ENCODE measurements around the gene PPARG. TPM values are rescaled to one million over a fixed set of nuclear protein-coding genes. Genes with fewer than 3 reads are reported as not detected.

Gene PPARG
- total RNA-seq, 3 donors from 2014 or later: 0.47 to 1.8 (median 0.83) TPM

GRCh38 chr3:12352755-12353154 lies 63.9 kb downstream of the PPARG start:
- no peak for DNase-seq
- Mint-ChIP-seq H3K36me3 (ENCODE audit: insufficient read depth) (no peaks in the 10 kb centered on the region), H3K4me3 (no peak overlapping the region), H3K27me3 (ENCODE audit: low read depth) (peaks cover 4% of the 10 kb centered on the region), H3K9me3 (no peaks in the 10 kb centered on the region), H3K4me1 (ENCODE audit: low read depth) (no peaks in the 10 kb centered on the region)
- no peak for ATAC-seq

DNA sequence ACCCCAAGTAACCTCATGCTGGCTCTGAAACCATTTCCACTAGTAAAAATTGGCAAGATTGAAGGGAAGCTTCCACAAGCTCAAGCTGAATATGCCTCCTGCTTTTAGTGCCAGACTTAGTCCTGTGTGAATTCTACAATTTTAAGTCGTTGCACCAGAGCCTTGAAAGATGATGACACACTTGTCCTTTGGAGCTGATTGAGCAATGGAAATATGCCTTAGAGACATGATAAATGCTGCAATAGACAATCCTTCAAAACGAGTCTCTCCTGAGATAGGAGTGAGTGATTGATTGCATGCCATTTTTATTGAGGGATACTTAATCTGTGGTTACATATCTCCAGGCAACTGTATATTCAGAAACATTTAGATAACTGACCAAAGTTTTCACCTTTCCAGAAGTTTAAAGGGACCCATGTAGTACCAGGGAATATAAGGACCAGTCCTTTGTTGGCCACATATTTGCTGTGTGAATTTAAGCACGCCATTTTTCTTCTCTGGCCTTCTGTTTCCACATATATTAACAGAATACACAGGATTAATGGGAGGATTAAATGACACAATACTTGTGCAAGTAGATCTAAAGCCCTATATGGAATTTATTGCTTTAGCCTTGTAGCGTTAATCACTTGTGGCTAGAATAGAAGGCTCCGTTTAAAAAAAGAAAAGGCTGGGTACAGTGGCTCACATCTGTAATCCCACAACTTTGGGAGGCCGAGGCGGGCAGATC lies 65.1 kb downstream of the PPARG start:
- H3K4me1 Mint-ChIP-seq (ENCODE audit: low read depth): no peaks in the 10 kb centered on the region
- peaks cover 4% of the 10 kb centered on the region for H3K27me3 Mint-ChIP-seq (ENCODE audit: low read depth)
- no peaks in the 10 kb centered on the region for H3K9me3 Mint-ChIP-seq
- H3K36me3 Mint-ChIP-seq (ENCODE audit: insufficient read depth): no peaks in the 10 kb centered on the region
- DNase-seq (no peak), ATAC-seq (no peak)
- no peak overlapping the region for H3K4me3 Mint-ChIP-seq

DNA sequence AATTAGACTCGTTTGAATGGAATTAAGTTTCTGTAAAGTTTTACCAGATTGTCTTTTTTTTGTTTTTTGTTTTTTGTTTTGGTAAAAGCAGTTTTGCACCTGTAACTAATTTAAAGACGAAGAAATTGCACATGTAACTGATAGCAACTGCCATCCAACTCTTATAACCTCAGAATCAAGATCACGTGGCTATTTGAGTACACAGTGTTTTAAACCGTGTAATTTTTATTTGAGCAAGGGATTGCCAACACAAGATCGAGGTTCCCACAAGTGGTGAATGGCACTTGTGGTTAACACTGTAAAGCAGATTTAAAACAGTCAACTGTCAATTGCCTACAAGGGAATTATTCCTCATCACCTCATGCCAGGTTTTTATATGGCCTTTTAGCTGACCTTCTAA lies 67.3 kb downstream of the PPARG start:
- ATAC-seq (no peak), DNase-seq (no peak)
- no peak overlapping the region for H3K4me3 Mint-ChIP-seq
- H3K9me3 Mint-ChIP-seq: peaks cover 3% of the 10 kb centered on the region
- H3K27me3 Mint-ChIP-seq (ENCODE audit: low read depth): peaks cover 4% of the 10 kb centered on the region
- no peaks in the 10 kb centered on the region for H3K4me1 Mint-ChIP-seq (ENCODE audit: low read depth)
- no peaks in the 10 kb centered on the region for H3K36me3 Mint-ChIP-seq (ENCODE audit: insufficient read depth)

DNA sequence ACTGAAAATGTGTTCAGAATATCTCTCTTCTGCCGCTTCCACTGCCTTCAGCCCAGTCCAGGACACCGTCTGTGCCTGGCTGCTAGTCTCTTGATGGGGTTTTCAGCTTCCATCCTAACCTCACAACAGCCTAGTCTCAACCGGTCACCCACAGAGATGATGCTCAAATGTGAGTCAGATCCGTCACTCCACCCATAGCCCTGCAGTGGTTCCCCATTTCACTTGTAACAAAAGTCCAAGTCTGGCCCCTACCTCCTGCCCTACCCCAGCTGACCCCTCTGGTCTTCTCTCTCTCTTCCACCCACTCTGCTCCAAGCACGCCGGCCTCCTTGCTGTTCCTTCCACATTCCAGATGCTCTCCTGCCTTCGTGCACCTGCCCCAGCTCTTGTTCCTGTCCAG lies 68.1 kb downstream of the PPARG start:
- no peak for DNase-seq
- Mint-ChIP-seq H3K9me3 (peaks cover 4% of the 10 kb centered on the region), H3K27me3 (ENCODE audit: low read depth) (peaks cover 4% of the 10 kb centered on the region), H3K4me1 (ENCODE audit: low read depth) (no peaks in the 10 kb centered on the region), H3K36me3 (ENCODE audit: insufficient read depth) (no peaks in the 10 kb centered on the region), H3K4me3 (no peak overlapping the region)
- no peak for ATAC-seq

GRCh38 chr3:12357456-12357855 lies 68.6 kb downstream of the PPARG start:
- Mint-ChIP-seq H3K4me1 (ENCODE audit: low read depth) (no peaks in the 10 kb centered on the region), H3K27me3 (ENCODE audit: low read depth) (peaks cover 4% of the 10 kb centered on the region), H3K36me3 (ENCODE audit: insufficient read depth) (no peaks in the 10 kb centered on the region), H3K9me3 (peaks cover 4% of the 10 kb centered on the region), H3K4me3 (no peak overlapping the region)
- ATAC-seq: no peak
- DNase-seq: no peak

DNA sequence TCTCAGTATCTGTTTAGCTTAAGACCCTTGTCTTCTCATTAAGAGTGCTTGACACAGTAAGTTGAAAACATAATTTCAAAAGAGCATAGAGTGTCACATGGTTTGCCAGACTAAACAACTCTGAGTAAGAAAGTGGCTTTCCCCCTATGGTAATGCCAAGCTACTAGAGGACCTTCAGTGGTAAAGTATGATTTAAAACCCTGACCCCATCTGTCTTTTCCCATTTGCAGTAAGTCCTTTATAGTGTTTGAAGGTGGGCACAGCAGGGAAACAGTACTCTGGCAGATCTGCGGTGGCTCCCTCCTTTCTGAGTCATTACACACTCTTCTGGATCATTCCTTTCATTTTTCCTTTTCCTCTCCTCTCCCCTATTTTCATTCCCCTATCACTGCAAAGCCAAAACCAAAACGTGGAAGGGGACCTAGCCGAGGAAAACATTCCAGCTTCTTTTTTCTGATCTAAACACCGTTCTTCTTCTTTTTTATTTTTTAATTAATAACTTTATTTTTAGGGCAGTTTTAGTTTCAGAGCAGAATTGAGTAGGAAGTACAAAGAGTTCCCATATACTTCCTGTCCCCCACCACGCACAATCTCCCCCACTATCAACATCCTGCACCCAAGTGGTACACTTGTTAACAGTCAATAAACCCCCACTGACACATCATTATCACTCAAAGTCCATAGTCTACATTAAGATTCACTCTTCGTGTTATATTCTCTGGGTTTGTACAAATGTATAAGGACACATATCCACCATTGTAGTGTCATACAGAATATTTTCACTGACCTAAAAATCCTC lies 74.7 kb downstream of the PPARG start:
- Mint-ChIP-seq H3K4me3 (no peak overlapping the region), H3K9me3 (peaks cover 8% of the 10 kb centered on the region), H3K36me3 (ENCODE audit: insufficient read depth) (no peaks in the 10 kb centered on the region), H3K4me1 (ENCODE audit: low read depth) (peaks cover 8% of the 10 kb centered on the region), H3K27me3 (ENCODE audit: low read depth) (no peaks in the 10 kb centered on the region)
- no peak for DNase-seq
- ATAC-seq: no peak

DNA sequence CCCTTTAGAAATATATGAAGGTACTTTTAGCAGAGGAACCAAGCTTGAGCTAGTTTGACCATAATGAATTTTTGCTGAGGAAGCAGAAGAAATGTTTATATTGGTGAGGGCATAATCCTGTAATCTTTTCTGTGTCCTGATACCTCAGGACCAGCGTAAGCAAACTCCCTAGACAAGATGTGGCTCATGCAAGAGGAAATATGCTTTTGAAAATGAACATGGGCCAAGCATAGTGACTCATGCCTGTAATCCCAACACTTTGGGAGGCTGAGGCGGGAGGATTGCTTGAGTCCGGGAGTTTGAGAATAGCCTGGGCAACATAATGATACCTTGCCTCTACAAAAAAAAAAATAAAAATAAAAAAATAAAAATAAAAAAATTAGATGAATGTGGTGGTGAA lies 78.5 kb downstream of the PPARG start:
- Mint-ChIP-seq H3K27me3 (ENCODE audit: low read depth) (peaks cover 5% of the 10 kb centered on the region), H3K4me1 (ENCODE audit: low read depth) (peaks cover 8% of the 10 kb centered on the region), H3K4me3 (no peak overlapping the region), H3K9me3 (peaks cover 4% of the 10 kb centered on the region), H3K36me3 (ENCODE audit: insufficient read depth) (no peaks in the 10 kb centered on the region)
- DNase-seq: no peak
- no peak for ATAC-seq

DNA sequence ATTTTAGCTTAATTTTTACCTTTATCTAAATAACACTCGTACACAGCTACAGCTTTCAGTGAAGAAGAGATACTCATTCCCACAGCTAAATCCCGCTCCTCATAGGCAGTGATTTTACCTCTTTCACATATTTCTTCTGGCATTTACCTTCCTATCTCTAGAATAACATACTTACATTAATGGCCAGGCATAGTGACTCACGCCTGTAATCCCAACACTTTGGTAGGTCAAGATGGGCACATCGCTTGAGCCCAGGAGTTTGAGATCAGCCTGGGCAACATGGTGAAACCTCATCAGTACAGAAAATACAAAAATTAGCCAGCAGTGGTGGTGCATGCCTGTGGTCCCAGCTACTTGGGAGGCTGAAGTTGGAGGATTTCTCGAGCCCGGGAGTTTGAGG lies 80.2 kb downstream of the PPARG start:
- peaks cover 11% of the 10 kb centered on the region for H3K27me3 Mint-ChIP-seq (ENCODE audit: low read depth)
- peaks cover 4% of the 10 kb centered on the region for H3K9me3 Mint-ChIP-seq
- H3K4me3 Mint-ChIP-seq: no peak overlapping the region
- H3K4me1 Mint-ChIP-seq (ENCODE audit: low read depth): peaks cover 3% of the 10 kb centered on the region
- no peak for ATAC-seq
- no peak for DNase-seq
- no peaks in the 10 kb centered on the region for H3K36me3 Mint-ChIP-seq (ENCODE audit: insufficient read depth)

GRCh38 chr3:12369598-12369997 lies 80.7 kb downstream of the PPARG start:
- H3K36me3 Mint-ChIP-seq (ENCODE audit: insufficient read depth): no peaks in the 10 kb centered on the region
- H3K4me3 Mint-ChIP-seq: no peak overlapping the region
- H3K4me1 Mint-ChIP-seq (ENCODE audit: low read depth): no peaks in the 10 kb centered on the region
- DNase-seq (no peak), ATAC-seq (no peak)
- peaks cover 4% of the 10 kb centered on the region for H3K9me3 Mint-ChIP-seq
- H3K27me3 Mint-ChIP-seq (ENCODE audit: low read depth): peaks cover 15% of the 10 kb centered on the region

DNA sequence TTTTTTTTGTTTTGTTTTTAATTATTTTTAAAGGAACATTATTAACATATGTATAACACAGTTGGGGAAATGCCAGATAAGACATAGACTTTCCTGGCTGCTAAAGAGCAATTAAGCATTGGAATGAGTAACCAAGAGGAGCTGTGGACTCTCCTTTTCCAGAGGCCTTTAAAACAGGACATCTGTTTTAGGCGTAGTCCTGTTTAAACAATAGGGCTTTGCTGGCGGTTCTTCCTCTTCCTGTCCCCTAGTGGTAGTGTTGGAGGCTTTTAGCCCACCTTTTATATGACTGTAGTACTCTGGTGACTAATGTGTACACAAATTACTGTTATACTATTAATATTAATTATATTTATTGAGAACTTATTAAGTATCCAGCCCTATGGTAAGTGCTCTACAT lies 81.9 kb downstream of the PPARG start:
- H3K9me3 Mint-ChIP-seq: peaks cover 4% of the 10 kb centered on the region
- peaks cover 18% of the 10 kb centered on the region for H3K27me3 Mint-ChIP-seq (ENCODE audit: low read depth)
- no peaks in the 10 kb centered on the region for H3K36me3 Mint-ChIP-seq (ENCODE audit: insufficient read depth)
- ATAC-seq (no peak), DNase-seq (no peak)
- no peak overlapping the region for H3K4me3 Mint-ChIP-seq
- H3K4me1 Mint-ChIP-seq (ENCODE audit: low read depth): no peaks in the 10 kb centered on the region

DNA sequence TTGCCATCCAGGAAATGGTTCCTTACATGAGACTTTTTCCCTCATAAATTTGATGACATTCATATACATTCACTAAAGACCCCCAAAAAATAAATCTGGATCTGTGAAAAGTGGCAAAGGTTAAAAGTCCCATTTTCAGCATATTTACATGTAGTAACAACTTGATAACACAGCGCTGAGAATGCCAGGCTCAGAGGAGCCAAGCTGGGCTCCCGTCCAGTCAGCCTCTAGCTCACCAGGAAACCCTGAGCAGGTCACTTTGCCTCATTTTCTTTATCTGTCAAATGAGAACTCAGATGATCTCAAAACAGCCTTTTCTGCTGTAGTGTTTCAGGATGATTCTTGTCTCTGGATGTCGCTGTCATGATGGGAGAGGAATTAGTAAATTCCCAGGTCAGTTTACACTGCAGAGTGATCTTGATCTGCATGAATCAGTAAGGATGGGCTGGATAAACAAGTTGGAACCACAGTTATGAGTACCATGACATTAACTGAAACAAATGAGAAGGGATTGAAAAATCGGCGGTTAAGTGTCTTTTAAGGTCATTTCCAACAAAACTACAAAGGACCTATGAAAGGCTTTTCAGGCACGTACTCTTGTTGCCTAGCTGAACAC lies 82.8 kb downstream of the PPARG start:
- Mint-ChIP-seq H3K27me3 (ENCODE audit: low read depth) (peaks cover 18% of the 10 kb centered on the region), H3K4me3 (no peak overlapping the region), H3K9me3 (no peaks in the 10 kb centered on the region), H3K4me1 (ENCODE audit: low read depth) (no peaks in the 10 kb centered on the region), H3K36me3 (ENCODE audit: insufficient read depth) (no peaks in the 10 kb centered on the region)
- DNase-seq (no peak), ATAC-seq (no peak)

- ATAC-seq: no peak
- no peak for DNase-seq
- no peaks in the 10 kb centered on the region for H3K9me3 Mint-ChIP-seq
Measured at GRCh38 chr3:12372741-12373280, 83.9 kb downstream of the PPARG start.

DNA sequence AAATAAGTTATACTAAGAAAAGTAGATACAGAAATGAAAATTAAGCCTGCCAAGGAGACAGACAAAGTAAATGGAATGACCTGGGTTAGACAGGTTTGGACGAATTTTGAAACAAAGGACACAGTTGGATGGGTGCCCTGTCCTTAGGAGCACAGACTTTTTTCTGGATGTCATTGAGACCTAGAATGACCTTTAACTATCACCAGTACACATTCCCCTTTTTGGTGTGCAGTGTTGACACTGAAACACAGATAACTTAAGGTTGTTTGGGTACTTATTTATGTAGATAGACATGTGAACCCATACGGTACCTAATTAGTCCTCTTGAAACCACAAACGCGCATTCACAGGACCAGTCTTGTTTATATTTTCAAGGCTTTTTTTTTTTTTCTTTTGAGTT lies 86.7 kb downstream of the PPARG start:
- ATAC-seq: no peak
- Mint-ChIP-seq H3K27me3 (ENCODE audit: low read depth) (peaks cover 13% of the 10 kb centered on the region), H3K4me1 (ENCODE audit: low read depth) (no peaks in the 10 kb centered on the region), H3K36me3 (ENCODE audit: insufficient read depth) (no peaks in the 10 kb centered on the region), H3K4me3 (no peak overlapping the region), H3K9me3 (no peaks in the 10 kb centered on the region)
- DNase-seq: no peak

More at GRCh38 chr3:12372741-12373280, 83.9 kb downstream of the PPARG start:
- Mint-ChIP-seq H3K36me3 (ENCODE audit: insufficient read depth) (no peaks in the 10 kb centered on the region), H3K27me3 (ENCODE audit: low read depth) (peaks cover 18% of the 10 kb centered on the region), H3K4me1 (ENCODE audit: low read depth) (no peaks in the 10 kb centered on the region), H3K4me3 (no peak overlapping the region)

- Mint-ChIP-seq H3K36me3 (ENCODE audit: insufficient read depth) (no peaks in the 10 kb centered on the region), H3K9me3 (no peaks in the 10 kb centered on the region), H3K27me3 (ENCODE audit: low read depth) (peaks cover 3% of the 10 kb centered on the region), H3K4me1 (ENCODE audit: low read depth) (peaks cover 5% of the 10 kb centered on the region), H3K4me3 (no peak overlapping the region)
- ATAC-seq (no peak), DNase-seq (no peak)
Measured at GRCh38 chr3:12379640-12380429, 91.0 kb downstream of the PPARG start.

Measured in activated T-cell treated with anti-CD3 and anti-CD28 coated beads, Interleukin-2, amount 50 U/mL, for 4 hours (primary cell).